IMR-90 (cell line): Measurements from ENCODE around the gene STMN1. TPM values are rescaled to one million over a fixed set of nuclear protein-coding genes. Genes with fewer than 3 reads are reported as not detected.

Experiments
- ATAC-seq: fragments of 200-7000 bp; cut with Tn5 transposase; 2 replicates; pipeline ENCODE4 v1.9.1; 2020; ENCODE audit warnings: low read depth, mild to moderate bottlenecking, moderate library complexity
- BruUV-seq: library from RNA; stranded (reverse); fragments of 400-500 nt; replicated peaks from 2 replicates; lab custom pipeline; 2021; lab: Mats Ljungman, UMichigan
- CTCF ChIA-PET: fragments of 300-600 bp; formaldehyde crosslinking; extraction: SDS; loops from one replicate; lab custom pipeline; 2021; ENCODE audit warnings: antibody characterized with exemption; lab: Yijun Ruan, JAX
- POLR2A ChIA-PET: fragments of 300-600 bp; sonication (Branson Sonifier 250); formaldehyde crosslinking; loops from one replicate; lab custom pipeline; 2022; ENCODE audit warnings: antibody characterized with exemption; ENCODE audit not compliant: unreplicated experiment; lab: Charles Lee
- DNase-seq: peaks from one replicate; pipeline ENCODE4 v3.0.0; 2013
- H2AFZ ChIP-seq: replicated peaks from 2 replicates; pipeline ENCODE3; 2013; ENCODE audit warnings: low read length, mild to moderate bottlenecking; ENCODE audit not compliant: poor library complexity
- H2AK5ac ChIP-seq: 2 replicates; pipeline ENCODE4 v1.6.1; 2013; ENCODE audit warnings: low read depth, low read length, inconsistent platforms
- H2AK9ac ChIP-seq: replicated peaks from 2 replicates; pipeline ENCODE3; 2013; ENCODE audit warnings: mild to moderate bottlenecking, low read depth, low read length, moderate library complexity; ENCODE audit not compliant: poor library complexity
- H2BK120ac ChIP-seq: 2 replicates; pipeline ENCODE4 v1.6.1; 2013; ENCODE audit warnings: low read depth, low read length, inconsistent platforms
- H2BK15ac ChIP-seq: 3 replicates; pipeline ENCODE4 v1.6.1; 2013; ENCODE audit warnings: low read depth, low read length, inconsistent platforms
- H2BK20ac ChIP-seq: 2 replicates; pipeline ENCODE4 v1.6.1; 2013; ENCODE audit warnings: low read depth, mild to moderate bottlenecking, inconsistent platforms, low read length, moderate library complexity
- H2BK5ac ChIP-seq: 2 replicates; pipeline ENCODE4 v1.6.1; 2013; ENCODE audit warnings: mild to moderate bottlenecking, low read depth, low read length, inconsistent platforms; ENCODE audit not compliant: poor library complexity, severe bottlenecking
- H3K14ac ChIP-seq: replicated peaks from 2 replicates; pipeline ENCODE4 v1.6.1; 2013; ENCODE audit warnings: low read depth, low read length, inconsistent platforms
- H3K18ac ChIP-seq: 2 replicates; pipeline ENCODE4 v1.6.1; 2013; ENCODE audit warnings: low read depth, low read length, control low read depth
- H3K23ac ChIP-seq: 2 replicates; pipeline ENCODE4 v1.6.1; 2013; ENCODE audit warnings: low read depth, low read length, inconsistent platforms
- H3K27ac ChIP-seq: 2 replicates; pipeline ENCODE4 v1.5.1; 2013; ENCODE audit warnings: mild to moderate bottlenecking, control low read depth, low read length; ENCODE audit not compliant: insufficient read depth
- H3K27me3 ChIP-seq: 2 replicates; pipeline ENCODE4 v1.6.1; 2013; ENCODE audit warnings: low read length; ENCODE audit not compliant: control insufficient read depth, insufficient read depth
- H3K36me3 ChIP-seq: 2 replicates; pipeline ENCODE4 v1.6.1; 2013; ENCODE audit warnings: low read length, mixed read lengths; ENCODE audit not compliant: control insufficient read depth, insufficient read depth
- H3K4ac ChIP-seq: 2 replicates; pipeline ENCODE4 v1.6.1; 2013; ENCODE audit warnings: low read depth, low read length, inconsistent platforms
- H3K4me1 ChIP-seq: 2 replicates; pipeline ENCODE4 v1.6.1; 2013; ENCODE audit warnings: low read length, mixed read lengths; ENCODE audit not compliant: control insufficient read depth, insufficient read depth
- H3K4me2 ChIP-seq: 2 replicates; pipeline ENCODE4 v1.6.1; 2013; ENCODE audit warnings: low read depth, mild to moderate bottlenecking, control low read depth, low read length, moderate library complexity
- H3K4me3 ChIP-seq: 2 replicates; pipeline ENCODE4 v1.5.1; 2013; ENCODE audit warnings: low read depth, mild to moderate bottlenecking, control low read depth, low read length, moderate library complexity; ENCODE audit not compliant: insufficient read depth
- H3K56ac ChIP-seq: 2 replicates; pipeline ENCODE4 v1.6.1; 2013; ENCODE audit warnings: low read length, inconsistent platforms; ENCODE audit not compliant: insufficient read depth; ENCODE audit errors: extremely low read depth
- H3K79me1 ChIP-seq, 2 experiments: 2 replicates each; pipeline ENCODE4 v1.6.1; 2013; ENCODE audit warnings: low read length in 2 of 2, inconsistent platforms in 1 of 2, low read depth in 1 of 2
- H3K9ac ChIP-seq: 2 replicates; pipeline ENCODE4 v1.6.1; 2013; ENCODE audit warnings: low read depth, low read length, control low read depth
- H3K9me1 ChIP-seq: 2 replicates; pipeline ENCODE4 v1.6.1; 2013; ENCODE audit warnings: low read length, inconsistent platforms; ENCODE audit not compliant: insufficient read depth
- H3K9me3 ChIP-seq: 2 replicates; pipeline ENCODE4 v1.6.1; 2013; ENCODE audit warnings: low read length; ENCODE audit not compliant: control insufficient read depth, insufficient read depth
- H4K20me1 ChIP-seq: 2 replicates; pipeline ENCODE4 v1.6.1; 2013; ENCODE audit warnings: low read length, inconsistent platforms; ENCODE audit not compliant: insufficient read depth
- H4K5ac ChIP-seq: 2 replicates; pipeline ENCODE4 v1.6.1; 2013; ENCODE audit warnings: mild to moderate bottlenecking, low read depth, low read length, control low read depth
- H4K8ac ChIP-seq, 2 experiments: 2 replicates each; pipeline ENCODE4 v1.6.1; 2013; ENCODE audit warnings: low read depth in 2 of 2, low read length in 2 of 2, control low read depth in 1 of 2, inconsistent platforms in 1 of 2
- H4K91ac ChIP-seq: 2 replicates; pipeline ENCODE4 v1.6.1; 2013; ENCODE audit warnings: low read depth, low read length, inconsistent platforms; ENCODE audit not compliant: insufficient read depth
- BHLHE40 ChIP-seq: fragments of 150-350 bp; IDR thresholded peaks from 2 replicates; pipeline ENCODE4 v1.6.1; 2016; ENCODE audit warnings: mild to moderate bottlenecking, low read depth, low read length
- CHD1 ChIP-seq: IDR thresholded peaks from 2 replicates; pipeline ENCODE4 v1.6.1; 2012; ENCODE audit warnings: low read depth, low read length, improper control_type of control experiment
- POLR2A ChIP-seq: IDR thresholded peaks from 2 replicates; pipeline ENCODE4 v1.6.1; 2012; ENCODE audit warnings: mild to moderate bottlenecking, low read depth, low read length
- SMC3 ChIP-seq: fragments of 150-350 bp; IDR thresholded peaks from 2 replicates; pipeline ENCODE4 v1.6.1; 2016; ENCODE audit warnings: low read depth, mild to moderate bottlenecking, antibody characterized with exemption, low read length, moderate library complexity
- WGBS, 2 experiments: methylation state at CpG; one replicate each; pipeline versions ENCODE4 v1.1.5 to v1.1.7; 2013; ENCODE audit warnings: missing lambda C conversion rate in 2 of 2; ENCODE audit not compliant: insufficient read length in 1 of 2; ENCODE audit errors: extremely low coverage in 2 of 2; 5-methylcytosine and 5-hydroxymethylcytosine counted together
- dilution Hi-C: fragments of 300-500 bp; cut with HindIII; formaldehyde crosslinking; loops from one replicate; pipeline ENCODE4 v1.14.3; 2018; ENCODE audit warnings: low sequenced_read_pairs; ENCODE audit not compliant: unreplicated experiment
- in situ Hi-C: fragments of 300-500 bp; cut with MboI; formaldehyde crosslinking; loops from 3 replicates; pipeline ENCODE4 v1.14.3; 2019; ENCODE audit warnings: low sequenced_read_pairs, inconsistent platforms, mixed read lengths
- intact Hi-C: fragments of 100-400 bp; cut with micrococcal nuclease; formaldehyde crosslinking; loops from 2 replicates; pipeline ENCODE4 v1.10.0; 2022
- polyA plus RNA-seq, 3 experiments: library from polyadenylated mRNA; depleted of rRNA; stranded (reverse); fragments of >200 nt; gene quantifications; 2 replicates each; pipeline ENCODE4 v1.2.3, GENCODE V29; 2012; ENCODE audit warnings: low replicate concordance in 1 of 3
- total RNA-seq: library from RNA; depleted of rRNA; stranded (reverse); fragments of >200 nt; gene quantifications from 2 replicates; pipeline ENCODE4 v1.2.3, GENCODE V29; 2012
- TF ChIP-seq, protein P1 (sequence below): fragments of 150-350 bp; IDR thresholded peaks from 2 replicates; pipeline ENCODE4 v1.6.1; 2016; ENCODE audit warnings: low read depth, mild to moderate bottlenecking, low read length, moderate library complexity, borderline replicate concordance

STMN1 gene
- total and polyA plus RNA-seq, 2 of the 4 experiments (the other 2 are of a cell fraction): 93.0 to 273 TPM

DNA sequence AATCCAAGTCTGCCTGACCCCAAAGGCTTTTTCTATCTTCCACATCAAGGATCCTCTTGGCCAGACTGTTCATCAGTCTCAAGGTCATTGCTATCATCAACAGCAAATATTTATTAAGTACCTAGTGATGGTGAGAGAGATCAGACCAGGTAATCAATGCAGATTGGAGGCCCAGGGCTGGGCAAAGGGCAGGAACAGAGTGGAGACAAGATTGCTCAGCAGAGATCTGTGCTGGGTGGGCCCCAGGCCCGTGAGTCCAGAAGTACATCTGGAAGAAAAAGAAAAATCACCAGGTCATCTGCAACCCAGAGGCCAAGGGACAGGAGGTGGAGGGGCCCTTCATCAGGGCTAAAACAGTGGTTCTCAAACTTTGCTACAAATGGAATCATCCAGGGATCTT lies 20.6 kb downstream of the STMN1 start:
- Histone ChIP-seq H3K4me2 (no peak overlapping the region), H3K9me3 (no peaks in the 10 kb centered on the region), H2AFZ (no peak overlapping the region), H4K20me1 (no peaks in the 10 kb centered on the region), H3K79me1 (peaks cover 0 to 20% of the 10 kb centered on the region in 2 experiments; a peak in 2 of 4 replicates), H3K18ac (no peak overlapping the region), H2AK9ac (no peak overlapping the region), H3K4me3 (no peak overlapping the region), H3K9ac (no peak overlapping the region), H3K36me3 (no peaks in the 10 kb centered on the region), H3K4me1 (peaks cover 13% of the 10 kb centered on the region), H2BK120ac (no peak overlapping the region), H3K27ac (no peak overlapping the region), H3K14ac (no peak overlapping the region), H3K4ac (no peak overlapping the region), H3K23ac (no peak overlapping the region), H4K8ac (no peak overlapping the region), H4K91ac (no peak overlapping the region), H3K56ac (no peak overlapping the region), H2AK5ac (no peak overlapping the region), H3K9me1 (peaks cover 15% of the 10 kb centered on the region), H2BK20ac (no peak overlapping the region), H4K5ac (no peak overlapping the region), H2BK15ac (no peak overlapping the region), H3K27me3 (no peaks in the 10 kb centered on the region), H2BK5ac (no peak overlapping the region)
- WGBS, 2 experiments: 56% methylated on average over 1 of the region's 1 CpG; no CpG with 5 or more reads in 1 of the 2 experiments
- BruUV-seq: no TSS peak
- in situ Hi-C loops: no loop called here
- ChIA-PET CTCF (interaction anchor here (1.0 kb wide), 1 partner anchor 10 kb away, joined by 3 read pairs; no protein-coding TSS in a partner anchor), POLR2A (interaction anchor here (1.0 kb wide), 1 partner anchor 11 kb away, joined by 4 read pairs; no protein-coding TSS in a partner anchor)
- intact Hi-C loops: no loop called here
- TF ChIP-seq SMC3: no peak
- no peak for TF ChIP-seq POLR2A
- TF ChIP-seq, protein P1, sequence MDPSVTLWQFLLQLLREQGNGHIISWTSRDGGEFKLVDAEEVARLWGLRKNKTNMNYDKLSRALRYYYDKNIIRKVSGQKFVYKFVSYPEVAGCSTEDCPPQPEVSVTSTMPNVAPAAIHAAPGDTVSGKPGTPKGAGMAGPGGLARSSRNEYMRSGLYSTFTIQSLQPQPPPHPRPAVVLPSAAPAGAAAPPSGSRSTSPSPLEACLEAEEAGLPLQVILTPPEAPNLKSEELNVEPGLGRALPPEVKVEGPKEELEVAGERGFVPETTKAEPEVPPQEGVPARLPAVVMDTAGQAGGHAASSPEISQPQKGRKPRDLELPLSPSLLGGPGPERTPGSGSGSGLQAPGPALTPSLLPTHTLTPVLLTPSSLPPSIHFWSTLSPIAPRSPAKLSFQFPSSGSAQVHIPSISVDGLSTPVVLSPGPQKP: no peak
- TF ChIP-seq CHD1: no peak
- no peak for TF ChIP-seq BHLHE40
- no peak for ATAC-seq
- dilution Hi-C loops: no loop called here
- DNase-seq: no peak
